Activated CD4-positive, alpha-beta T cell treated with anti-CD3 and anti-CD28 coated beads for 24 hours (primary cell): ENCODE measurements around the gene C10orf88.
A peak's percentile ranks its signal among the peaks of the same experiment; 100 is the strongest.

Experiments
- DNase-seq, 2 donors: peaks; one replicate each; pipeline ENCODE4 v3.0.0-alpha.2; 2020; ENCODE audit warnings: low read depth in 2 of 2

Gene C10orf88, protein sequence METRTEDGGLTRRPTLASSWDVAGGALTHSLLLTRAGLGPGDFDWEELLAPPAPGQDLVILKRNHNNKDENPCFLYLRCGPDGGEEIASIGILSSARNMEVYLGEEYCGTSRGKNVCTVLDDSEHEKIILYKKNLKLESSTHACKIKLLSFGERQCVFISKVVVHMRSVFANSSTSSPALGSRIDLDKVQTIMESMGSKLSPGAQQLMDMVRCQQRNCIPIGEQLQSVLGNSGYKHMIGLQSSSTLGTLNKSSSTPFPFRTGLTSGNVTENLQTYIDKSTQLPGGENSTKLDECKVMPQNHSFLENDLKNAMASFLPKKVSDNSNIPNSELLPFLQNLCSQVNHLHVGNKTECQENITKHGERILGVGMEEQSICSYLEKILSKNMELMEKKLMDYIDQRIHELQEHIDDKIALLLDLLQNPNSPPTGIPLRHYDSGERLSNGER

DNA sequence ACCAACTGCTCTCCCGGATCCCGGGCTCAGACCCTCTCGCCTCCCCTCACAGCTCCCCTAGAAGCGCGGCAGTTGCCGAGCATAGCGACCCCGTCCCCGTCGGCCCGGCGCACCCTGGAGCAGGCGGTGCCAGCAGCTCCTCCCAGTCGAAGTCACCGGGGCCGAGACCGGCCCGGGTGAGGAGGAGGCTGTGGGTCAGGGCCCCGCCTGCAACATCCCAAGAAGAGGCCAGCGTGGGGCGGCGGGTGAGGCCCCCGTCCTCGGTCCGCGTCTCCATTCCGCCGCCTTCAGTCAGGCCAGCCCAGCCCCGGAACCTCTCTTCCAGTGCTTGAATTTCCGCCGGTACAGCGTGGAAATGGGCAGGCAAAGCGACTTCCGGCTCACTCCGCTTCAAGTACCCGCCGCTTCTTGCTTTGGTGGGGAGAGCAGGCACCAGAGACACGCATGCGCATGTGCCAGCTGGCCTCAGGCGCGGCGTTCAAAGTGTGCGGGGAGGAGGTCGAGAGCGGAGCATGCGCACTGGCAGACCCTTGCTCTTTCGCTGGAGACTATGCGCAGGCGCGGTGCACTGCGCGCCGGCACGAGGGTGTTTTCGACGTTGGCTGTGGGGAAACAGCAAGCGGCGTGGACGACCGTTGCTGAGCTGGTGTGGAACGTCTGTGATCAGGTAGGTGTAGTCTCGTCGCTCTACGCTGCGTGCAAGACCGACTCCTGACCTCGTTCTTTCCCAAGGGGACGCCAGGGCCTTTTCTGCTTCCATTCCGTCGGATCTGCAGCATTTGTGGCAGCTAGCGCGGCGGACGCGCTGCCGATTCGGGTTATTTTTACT lies at the start of gene C10orf88:
Gene C10orf88, minus strand, starts transcription at position 326 of the 829 bp plus-strand sequence. Its CDS starts 49 bp downstream, at position 277.
- DNase-seq = peak; percentile 91 to 94

DNA sequence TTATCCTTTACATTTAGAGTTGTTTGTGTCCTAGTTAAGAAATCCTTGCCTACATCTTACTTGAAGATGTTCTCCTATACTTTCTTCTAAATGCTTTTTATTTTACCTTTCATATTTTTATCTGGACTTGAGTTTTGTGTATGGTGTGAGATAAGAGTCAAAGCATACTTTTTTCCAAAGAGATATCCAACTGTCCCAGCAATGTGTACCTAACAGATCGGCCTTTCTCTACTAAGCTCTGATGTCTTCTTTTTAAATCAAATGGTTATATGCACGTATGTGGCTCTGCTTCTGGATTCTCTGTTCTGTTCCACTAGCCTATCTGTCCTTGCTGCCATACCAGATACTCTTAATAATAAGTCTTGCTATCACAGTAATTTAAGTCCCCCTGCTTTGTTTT lies 47.3 kb upstream of the C10orf88 start:
- no peak for DNase-seq

DNA sequence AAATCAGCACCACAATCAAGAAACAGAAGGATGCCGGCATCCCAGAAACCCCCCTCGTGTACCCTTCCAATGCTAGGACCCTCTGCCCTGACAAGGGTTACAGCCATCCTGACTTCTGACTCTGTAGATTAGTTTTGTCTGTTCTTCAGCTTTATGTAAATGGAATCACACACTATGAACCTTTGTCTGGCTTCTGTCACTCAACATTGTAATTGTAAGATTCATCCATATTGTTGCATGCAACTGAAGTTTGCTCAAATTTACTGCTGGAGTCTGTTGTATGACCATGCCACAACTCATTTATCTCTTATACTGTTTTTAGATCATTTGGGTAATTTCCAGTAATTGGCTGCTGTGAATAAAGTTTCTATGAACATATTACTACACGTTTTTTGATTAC lies 46.1 kb upstream of the C10orf88 start:
- no peak for DNase-seq

DNA sequence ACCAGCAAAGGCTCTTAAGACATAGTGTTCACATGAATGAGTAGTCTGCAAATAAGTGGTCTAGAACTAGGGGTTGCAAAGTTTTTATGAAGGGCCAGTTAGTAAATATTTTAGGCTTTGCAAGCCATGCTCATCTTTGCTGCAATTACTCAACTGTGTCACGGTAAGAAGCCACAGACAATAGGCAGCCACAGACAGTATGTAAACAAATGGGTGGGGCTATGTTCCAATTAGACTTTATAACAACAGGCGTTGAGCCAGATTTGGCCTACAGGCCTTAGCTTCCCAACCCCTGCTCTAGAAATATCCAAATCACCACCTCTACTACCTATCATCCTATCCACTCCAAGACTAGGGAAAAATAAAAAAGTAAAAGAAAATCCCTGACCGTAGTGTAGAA lies 45.3 kb upstream of the C10orf88 start:
- no peak for DNase-seq

DNA sequence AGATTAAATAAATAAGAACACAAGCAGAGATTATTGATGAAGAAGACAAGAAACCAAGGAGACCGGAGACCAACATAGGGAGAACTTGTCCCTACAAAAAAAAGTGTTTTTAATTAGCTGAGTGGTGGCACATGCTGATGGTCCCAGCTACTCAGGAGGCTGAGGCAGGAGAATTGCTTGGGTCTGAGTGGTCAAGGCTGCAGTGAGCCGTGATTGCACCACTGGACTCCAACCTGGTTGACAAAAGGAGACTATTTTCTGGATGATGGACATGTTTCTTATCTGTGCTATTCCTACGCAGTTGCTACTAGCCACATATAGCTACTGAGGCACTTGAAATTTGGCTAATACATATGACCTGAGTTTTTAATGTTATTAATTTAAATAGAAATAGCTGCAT lies 44.9 kb upstream of the C10orf88 start:
- DNase-seq = no peak

DNA sequence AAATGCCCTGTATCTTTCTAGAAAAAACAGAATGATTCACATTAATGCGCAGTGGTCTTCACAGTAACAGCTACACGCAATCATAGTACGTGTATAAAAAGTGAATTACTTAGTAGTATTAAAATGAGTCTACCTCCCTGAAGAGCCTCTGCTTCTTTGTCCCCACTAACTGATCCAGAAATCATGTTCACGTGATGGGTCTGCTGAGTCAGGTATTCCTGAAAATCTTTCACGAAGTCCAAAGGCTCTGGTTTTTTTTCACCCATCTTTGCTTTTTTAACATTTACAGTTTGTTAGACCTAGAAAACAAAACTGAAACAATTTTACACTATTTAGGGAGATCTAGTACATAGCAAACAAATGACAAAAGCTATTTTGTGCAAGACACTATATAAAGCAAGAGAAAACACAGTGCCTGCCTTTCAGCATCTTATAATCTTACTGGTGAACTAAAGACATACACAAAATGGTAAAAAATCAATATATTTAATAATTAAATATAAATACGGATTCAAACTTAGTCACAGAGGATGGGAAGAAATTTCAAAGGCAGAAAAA lies 44.4 kb upstream of the C10orf88 start:
- no peak for DNase-seq

DNA sequence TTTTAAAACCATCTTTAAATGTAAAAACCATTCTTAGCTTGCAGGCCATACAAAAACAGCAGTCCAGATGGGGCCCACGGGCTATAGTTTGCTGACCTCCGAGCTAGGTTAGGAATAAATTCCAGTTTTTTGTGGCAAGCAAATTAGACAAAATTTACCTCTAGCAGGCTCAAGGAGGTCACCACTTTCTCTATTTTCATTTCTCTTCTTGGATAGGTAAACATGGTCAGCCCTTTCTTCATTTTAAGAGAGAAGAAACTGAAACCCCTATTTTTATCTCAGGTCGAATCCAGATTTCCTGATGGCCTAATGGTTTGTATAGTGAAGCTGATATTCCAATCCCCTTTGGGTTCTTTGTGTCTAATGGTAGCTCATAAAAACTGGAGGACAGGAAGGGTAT lies 43.8 kb upstream of the C10orf88 start:
- no peak for DNase-seq

DNA sequence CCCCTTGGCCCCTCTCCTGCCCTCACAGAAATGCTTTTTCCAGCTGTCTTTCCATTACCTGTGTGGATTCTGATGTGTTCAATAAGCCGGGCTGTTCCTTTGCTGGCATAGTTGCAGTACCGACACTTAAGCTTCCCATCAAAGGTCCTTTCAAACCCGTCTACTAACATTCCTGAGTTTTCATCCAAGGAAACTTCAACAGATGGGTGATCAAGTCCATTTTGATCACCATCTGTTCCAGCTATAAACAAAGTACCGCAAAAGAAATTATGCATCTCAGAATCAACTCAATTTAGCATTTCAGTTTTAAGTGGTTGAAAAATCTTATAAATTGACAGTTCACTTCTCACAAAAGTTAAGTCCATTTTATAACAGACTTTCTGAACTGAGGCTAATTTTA lies 41.9 kb upstream of the C10orf88 start:
- DNase-seq = no peak

DNA sequence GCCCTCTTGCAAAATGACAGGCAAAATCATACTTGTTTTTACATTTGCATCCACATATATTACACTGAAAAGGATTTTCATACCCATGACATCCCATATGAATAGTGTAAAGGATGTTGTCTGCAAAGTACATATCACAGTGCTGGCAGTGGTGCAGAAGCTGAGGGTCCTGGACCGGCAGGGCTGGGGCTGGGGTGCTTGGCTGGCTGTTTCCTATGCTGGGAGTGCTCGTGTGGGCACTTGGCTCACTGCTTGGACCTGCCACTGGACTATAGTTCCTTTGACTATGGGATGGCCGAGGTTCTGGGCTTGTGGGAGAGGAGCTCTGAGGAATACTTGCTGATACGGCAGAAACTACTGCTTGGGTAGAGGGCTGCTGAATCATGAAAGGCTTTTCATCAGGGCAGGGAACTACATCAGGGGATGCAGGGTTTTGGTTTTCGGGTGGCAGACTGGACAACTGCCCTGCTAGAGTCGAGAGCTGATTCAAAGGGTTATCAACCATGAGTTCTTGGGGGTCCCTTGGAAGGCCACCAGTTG lies 39.8 kb upstream of the C10orf88 start:
- DNase-seq = no peak

DNA sequence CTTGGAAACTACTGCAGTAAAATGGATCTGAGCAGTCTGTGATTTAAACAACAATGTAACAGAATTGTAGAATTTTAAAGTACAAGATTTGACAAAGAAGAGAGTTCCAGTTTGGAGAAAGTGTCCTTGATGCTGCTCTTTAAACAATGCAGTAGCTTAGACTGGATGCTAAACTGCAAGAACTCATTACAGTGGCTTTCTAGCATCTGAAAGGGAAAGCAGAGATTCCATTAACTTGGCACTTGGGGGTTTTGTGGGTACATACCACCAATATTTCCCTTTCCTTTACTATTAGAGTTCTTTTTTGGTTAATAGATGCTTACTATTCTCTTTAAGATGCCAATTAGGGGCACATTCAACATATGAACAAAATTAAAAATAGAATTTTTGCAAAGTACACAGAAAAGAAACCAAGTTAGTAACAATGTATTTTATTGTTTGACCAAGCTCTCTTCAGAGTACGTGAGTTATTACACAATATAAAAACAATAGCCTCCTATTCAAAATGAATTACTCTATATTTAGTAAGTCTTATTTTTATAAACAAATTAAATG lies 38.1 kb upstream of the C10orf88 start:
- DNase-seq = no peak

DNA sequence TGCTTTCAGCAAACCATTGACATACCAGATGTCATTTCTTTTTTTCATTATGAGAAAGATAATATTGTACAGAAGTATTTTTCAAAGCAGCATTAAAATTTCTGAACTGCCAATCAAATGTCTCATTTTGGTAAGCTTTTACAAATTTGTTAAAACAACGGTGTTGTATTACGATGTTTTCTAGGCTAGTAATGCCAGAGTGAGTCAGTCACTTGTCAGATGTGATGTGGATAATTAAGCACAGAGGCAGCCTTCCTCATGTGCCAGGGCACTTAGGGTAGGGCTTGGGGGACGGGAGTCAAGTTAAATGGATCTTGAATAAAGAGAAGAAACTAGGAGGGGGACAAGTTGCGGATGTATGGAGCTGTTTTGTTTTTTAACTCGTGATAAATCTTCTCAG lies 36.3 kb upstream of the C10orf88 start:
- DNase-seq = no peak

DNA sequence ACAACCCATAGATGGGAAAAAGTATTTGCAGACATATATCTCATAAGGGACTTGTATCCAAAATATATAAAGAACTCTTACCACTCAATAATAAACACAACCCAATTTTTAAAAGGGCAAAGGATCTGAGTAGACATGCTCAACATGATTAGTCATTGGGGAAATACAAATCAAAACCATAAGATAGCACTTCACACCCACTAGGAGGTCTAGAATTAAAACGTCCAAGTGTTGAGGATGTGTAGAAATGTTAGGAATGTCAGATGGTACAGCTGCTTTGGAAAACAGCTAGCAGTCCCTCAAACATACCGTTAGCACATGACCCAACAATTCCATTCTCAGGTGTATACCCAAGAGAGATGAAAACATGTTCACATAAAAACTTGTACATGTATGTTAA lies 34.5 kb upstream of the C10orf88 start:
- DNase-seq = no peak

DNA sequence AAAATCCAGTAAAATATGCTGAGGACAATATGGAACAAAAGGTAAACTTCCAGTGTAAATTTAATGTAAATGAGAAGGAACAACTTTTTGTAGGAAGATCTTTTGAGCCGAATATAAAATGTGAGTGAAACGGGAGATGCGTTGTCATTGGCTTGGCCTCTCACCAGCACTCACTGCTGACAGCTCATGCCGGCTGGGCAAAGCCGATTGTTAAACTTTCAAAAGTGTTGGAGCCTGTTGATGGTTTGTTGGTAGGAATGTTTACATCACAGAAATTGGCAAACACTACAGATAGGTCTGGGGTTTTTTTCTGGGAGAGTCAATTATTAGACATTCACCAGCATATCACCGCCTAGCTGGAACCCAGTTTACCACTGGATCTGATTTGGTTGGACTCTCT lies 32.3 kb upstream of the C10orf88 start:
- no peak for DNase-seq

DNA sequence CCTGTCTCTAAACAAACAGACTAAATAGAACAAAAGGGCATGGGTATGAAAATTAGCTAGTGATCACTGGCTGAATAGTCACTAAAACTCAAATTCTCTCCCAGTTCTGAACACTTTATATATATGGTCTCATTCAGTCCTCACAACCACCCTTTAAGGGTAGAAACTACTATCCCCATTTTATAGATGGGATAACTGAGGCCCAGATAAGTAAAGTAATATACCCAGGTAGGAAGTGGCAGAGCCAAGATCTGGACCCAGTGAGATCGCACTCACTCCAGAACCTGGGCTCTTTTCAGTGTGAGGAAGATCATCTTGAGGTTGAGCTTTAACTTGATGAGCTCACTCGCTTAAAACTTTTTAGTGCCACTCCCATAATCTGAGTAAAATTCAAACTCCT lies 30.7 kb upstream of the C10orf88 start:
- DNase-seq = no peak

DNA sequence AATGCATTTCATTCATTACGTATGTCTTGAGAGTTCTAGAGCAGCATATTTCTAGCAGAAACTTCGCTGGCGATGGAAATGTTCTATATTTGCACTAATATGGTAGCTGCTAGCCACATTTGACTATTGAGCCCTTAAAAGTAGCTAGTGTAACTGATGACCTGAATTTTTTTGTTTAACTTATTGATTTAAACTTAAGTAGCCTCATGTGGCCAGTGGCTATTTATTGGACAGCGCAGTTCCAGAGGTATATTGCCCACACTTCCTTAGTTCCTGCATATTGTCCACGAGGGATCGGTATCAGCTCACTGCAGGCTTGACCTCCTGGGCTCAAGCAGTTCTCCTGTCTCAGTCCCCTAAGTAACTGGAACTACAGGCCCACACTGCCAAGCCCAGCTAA lies 29.9 kb upstream of the C10orf88 start:
- DNase-seq = no peak

DNA sequence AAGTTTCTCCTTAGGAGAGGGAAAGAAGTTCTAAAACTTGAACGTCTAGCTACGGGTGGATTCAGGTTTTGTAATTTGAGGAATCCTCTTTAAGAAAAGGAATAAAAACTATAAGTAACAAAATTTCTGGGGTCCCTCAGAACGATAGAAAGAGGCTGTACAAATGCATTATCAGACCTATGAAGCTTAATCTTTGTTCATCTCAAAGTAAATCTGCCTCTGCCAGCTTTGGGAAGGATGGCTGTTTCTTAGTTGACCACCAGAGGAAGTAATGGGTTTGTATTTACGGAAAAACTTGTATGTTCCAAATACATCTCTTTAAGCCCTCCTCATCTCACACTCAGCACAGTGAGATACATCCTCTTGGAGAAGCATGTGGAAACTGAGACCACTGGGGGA lies 27.0 kb upstream of the C10orf88 start:
- peak in 1 of 2 donors; percentile 0 for DNase-seq

DNA sequence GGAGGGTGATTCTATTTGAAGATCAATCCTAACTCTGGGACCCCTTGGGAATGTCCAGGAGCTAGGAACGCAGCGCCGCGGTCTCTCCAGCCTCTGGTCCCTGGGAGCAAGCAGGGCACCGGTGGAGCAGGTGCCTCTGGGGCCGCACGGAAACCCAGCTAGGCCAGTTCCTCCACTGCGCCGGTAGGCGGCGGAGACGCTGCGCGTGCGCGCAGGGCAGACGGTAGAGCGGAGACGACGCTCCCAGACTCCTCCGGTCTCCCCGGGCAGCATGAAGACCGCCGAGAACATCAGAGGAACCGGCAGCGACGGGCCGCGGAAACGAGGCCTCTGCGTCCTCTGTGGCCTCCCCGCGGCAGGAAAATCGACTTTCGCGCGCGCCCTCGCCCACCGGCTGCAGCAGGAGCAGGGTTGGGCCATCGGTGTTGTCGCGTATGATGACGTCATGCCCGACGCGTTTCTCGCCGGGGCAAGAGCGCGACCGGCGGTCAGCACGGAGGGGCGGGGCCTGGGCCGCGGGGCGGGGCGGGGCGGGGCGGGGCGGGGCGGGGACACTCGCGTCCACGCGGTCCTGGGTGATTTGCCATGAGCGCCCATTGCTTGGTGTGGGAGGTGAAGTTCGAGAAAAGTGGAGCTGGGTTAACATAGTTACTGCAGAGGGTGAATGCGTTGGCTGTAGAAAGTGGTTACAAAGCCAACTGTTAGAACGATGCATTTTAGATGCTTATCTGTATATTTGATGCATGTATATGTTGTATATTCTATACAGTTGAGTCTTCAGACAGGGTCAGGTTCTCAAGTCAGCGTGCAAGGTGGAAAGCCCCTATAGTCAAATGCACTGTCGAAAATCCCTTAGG lies 26.4 kb upstream of the C10orf88 start, which contains the start of gene PSTK:
Gene PSTK, plus strand, starts transcription at position 193 of the 857 bp plus-strand sequence. Its CDS starts 79 bp downstream, at position 272.
- DNase-seq = peak; percentile 79

DNA sequence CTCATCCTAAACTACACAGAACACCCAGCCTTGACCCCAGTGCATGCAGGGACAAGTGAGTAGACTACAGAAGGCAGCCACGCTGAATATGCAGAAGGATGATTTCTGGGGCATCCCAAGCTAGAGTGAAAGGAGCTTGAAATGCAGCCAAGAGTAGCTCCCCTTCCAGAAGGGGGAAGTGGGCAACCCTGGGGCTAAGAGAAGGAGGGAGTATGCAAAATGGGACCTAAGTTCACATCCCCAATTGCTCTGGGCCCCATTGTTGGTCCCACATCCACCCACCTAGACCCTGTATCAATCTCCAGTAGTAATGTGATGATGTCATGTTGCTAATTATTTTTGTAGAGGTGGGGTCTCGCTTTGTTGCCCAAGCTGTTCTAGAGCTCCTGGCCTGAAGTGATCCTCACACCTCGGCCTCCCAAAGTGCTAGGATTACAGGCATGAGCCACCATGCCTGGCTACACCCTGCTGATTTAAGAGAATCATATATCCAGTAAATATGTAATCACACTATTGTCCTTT lies 20.6 kb upstream of the C10orf88 start:
- no peak for DNase-seq

DNA sequence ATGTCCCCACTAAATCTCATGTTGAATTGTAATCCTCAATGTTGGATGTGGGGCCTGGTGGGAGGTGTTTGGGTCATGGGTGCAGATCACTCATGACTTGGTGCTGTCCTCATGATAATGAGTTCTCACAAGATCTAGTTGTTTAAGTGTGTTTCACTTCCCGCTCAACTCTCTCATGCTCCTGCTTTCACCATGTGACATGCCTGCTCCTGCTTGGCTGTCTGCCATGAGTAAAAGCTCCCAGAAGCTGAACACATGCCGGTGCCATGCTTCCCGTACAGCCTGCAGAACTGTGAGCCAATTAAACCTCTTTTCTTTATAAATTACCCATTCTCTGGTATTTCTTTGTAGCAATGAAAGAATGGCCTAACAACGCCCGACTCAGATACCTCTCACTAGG lies 20.0 kb upstream of the C10orf88 start:
- DNase-seq = no peak

DNA sequence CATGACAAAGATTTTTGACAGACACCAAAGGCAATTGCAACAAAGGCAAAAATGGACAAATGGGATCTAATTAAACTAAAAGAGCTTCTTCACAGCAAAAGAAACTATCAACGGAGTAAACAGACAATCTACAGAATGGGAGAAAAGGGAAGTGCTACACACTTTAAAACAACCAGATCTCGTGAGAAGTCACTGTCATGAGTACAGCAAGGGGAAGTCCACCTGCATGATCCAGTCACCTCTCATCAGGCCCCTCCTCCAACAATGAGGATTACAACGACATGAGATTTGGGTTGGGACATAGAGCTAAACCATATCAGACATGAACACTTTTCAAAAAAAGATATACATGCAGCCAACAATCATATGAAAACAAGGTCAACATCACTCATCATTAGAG lies 14.7 kb upstream of the C10orf88 start:
- DNase-seq = no peak

DNA sequence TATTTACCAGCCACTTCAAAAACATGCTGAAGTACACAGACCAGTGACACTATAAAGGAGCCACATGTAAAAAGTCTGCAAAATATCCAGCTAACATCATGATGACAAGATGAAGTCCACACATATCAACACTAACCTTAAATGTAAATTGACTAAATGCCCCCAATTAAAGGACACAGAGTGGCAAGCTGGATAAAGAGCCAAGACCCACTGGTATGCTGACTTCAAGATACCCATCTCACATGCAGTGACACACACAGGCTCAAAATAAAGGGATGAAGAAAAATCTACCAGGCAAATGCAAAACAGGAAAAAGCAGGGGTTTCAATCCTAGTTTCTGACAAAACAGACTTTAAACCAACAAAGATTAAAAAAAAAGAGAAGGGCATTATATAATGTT lies 12.9 kb upstream of the C10orf88 start:
- no peak for DNase-seq
